GM18868 (cell line): ENCODE results near the gene FYCO1.

Experiments used
- ATAC-seq: cut with Tn5 transposase; IDR thresholded peaks from one replicate; pipeline ENCODE4 v1.9.1; 2021; ENCODE audit warnings: mild to moderate bottlenecking, moderate library complexity; ENCODE audit not compliant: unreplicated experiment

FYCO1 gene

DNA sequence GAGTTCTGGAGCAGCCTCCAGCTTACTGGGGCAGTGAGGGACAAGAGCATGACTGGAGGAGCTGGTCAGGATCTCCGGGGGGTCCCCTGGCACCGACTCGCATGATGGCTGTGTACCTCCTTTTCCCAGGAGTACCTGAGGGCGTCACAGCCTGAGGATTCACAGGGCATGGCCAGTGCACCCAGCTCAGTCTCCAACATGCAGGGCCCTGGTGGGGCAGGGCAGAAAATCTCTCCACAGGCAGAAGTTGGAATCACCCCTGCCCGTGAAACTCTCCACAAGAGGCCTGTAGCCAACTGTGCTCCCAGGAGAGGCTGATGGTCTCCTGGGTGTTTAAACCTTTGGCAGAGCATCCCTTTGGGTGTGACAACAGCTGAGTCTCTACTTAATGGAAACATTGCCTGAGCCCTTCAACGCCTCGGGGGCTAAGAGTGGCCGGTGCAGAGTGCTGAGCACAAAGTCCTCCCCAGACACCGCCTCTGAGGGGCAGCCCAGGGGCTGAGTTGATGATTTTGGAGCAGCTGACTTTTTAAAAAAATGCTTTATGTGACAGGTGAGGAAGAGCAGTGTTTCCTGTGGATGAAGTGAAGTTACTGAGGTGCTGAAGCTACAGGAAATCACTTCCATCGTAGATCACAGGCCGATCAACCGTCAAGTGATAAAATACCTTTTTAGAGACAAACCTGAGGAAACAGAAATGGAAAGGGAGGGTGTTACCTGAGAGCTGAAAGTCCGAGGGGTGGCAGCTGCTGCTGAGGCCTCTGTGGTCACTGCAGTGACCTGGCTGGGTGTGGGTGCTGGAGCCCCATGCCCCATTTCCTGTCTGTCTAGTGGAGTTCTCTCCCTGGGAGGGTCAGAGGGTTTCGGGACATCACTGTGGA, 74.2 kb downstream of the FYCO1 start:
- ATAC-seq: no peak

- no peak for ATAC-seq
Measured at GRCh38 chr3:45917146-45917898, 78.3 kb downstream of the FYCO1 start.

GRCh38 chr3:45915518-45916231, 79.9 kb downstream of the FYCO1 start:
- peak; percentile 91 for ATAC-seq

GRCh38 chr3:45915059-45915439, 80.6 kb downstream of the FYCO1 start:
- no peak for ATAC-seq

- no peak for ATAC-seq
Measured at GRCh38 chr3:45914362-45915058, 81.1 kb downstream of the FYCO1 start.

GRCh38 chr3:45912435-45912834, 83.2 kb downstream of the FYCO1 start:
- ATAC-seq: no peak

GRCh38 chr3:45911511-45912226, 84.0 kb downstream of the FYCO1 start:
- ATAC-seq: no peak

GRCh38 chr3:45910892-45911291, 84.7 kb downstream of the FYCO1 start:
- no peak for ATAC-seq

- ATAC-seq: no peak
Measured at GRCh38 chr3:45909542-45909941, 86.1 kb downstream of the FYCO1 start.

DNA sequence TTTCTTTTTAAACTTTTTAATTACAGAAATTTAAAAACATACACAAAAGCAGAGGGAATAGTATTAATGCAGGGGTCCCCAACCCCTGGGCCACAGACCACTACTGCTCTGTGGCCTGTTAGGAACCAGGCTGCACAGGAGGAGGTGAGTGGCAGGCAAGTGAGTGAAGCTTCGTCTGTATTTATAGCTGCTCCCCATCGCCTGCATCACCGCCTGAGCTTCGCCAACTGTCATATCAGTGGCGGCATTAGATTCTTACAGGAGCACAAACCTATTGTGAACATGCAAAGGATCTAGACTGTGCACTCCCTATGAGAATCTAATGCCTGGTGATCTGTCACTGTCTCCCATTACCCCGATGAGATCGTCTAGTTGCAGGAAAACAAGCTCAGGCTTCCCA, 86.9 kb downstream of the FYCO1 start:
- no peak for ATAC-seq

GRCh38 chr3:45907769-45908705, 87.6 kb downstream of the FYCO1 start:
- no peak for ATAC-seq

- no peak for ATAC-seq
Measured at GRCh38 chr3:45906681-45907407, 88.8 kb downstream of the FYCO1 start.

DNA sequence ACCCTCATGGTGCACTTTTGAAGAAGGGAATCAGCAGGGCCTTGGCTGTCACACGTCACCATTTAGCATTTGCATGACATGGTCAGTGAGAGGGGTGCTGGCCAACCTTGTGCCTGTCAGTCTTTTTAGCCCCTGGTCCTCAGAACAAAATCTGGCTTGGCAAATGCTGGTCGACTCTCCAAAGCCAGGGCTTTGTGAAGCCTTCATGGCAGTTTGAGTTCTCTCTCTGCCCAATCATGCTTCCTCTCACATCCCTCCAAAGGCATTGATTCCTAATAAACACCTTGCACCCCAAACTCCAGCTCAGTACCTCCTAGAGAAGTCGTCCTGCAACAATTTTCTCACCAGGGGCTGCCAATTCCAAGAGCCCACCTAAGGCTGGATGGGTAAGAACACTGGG, 89.9 kb downstream of the FYCO1 start:
- no peak for ATAC-seq

DNA sequence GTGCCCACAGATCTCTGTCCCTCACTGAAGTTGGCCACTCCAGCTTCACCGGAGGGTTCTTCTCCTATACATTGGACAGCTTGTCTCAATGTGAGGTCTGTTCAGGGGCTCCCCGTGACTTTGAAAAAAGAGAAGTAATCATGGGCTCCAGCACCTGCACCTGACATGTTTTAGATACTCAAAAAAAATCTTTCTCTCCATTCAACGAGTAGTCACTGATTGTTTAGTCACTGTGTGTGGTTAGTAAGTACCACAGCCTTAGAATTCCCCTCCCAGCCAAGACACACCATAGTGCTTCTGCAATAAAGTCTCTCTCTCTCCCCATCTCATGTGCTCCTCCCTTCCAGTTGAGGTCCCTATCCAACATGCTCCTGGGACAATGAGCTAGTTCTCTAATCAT, 90.7 kb downstream of the FYCO1 start:
- ATAC-seq: peak; percentile 77

GRCh38 chr3:45896956-45897355, 98.7 kb downstream of the FYCO1 start:
- no peak for ATAC-seq

DNA sequence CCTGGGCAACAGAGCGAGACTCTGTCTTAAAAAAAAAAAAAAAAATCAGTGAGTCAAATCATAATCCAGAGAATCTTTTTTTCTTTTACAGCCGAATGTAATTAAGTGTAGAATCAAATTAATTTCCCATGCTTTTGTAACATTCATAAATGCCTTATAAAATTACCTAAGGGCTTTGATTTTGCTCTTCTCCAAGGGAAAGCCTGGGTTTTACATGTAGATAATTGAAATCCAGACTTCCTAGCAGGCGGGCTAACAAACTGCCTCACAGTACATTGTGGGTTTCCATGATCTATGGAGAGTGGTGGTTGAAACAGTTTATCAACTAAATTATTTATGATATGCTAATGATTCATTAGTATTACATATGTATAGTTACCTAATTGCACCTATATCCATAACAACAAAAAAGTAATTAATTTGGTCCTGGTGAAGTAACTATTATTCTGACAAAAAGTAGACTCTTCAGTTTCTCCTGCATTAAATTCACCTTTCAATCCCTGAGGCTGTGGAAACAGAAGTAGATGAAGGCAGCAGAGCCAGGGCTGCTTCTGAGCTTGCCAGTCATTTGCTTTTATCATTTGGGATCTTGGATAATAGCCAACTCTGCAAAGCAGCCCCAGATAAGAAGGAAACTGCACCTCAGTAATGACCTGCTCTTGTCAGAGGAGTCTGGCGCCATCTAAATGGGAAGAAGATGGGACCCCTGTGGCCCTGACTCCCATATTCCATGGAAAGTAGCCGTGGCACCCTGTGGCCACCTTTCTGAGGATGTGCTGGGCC, 99.7 kb downstream of the FYCO1 start:
- ATAC-seq: no peak

- no peak for ATAC-seq
Measured at GRCh38 chr3:45894015-45894414, 101.6 kb downstream of the FYCO1 start.

DNA sequence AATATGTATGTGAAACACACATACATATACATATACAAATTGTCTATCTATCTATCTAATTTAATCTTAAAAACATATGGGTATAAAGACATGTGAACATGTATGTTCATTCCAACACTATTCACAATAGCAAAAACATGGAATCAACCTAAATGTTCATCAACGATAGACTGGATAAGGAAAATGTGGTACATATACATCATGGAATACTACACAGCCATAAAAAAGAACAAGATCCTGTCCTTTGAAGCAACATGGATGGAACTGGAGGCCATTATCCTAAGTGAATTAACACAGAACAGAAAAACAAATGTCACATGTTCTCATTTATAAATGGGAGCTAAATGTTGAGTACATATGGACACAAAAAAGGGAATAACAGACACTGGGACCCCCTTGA, 103.5 kb downstream of the FYCO1 start:
- ATAC-seq: no peak
